ENCODE results near the gene MYADML2. TPM values are rescaled to one million over a fixed set of nuclear protein-coding genes. Genes with fewer than 3 reads are reported as not detected.

MYADML2 gene
- not detected in 2 replicates for total RNA-seq

DNA sequence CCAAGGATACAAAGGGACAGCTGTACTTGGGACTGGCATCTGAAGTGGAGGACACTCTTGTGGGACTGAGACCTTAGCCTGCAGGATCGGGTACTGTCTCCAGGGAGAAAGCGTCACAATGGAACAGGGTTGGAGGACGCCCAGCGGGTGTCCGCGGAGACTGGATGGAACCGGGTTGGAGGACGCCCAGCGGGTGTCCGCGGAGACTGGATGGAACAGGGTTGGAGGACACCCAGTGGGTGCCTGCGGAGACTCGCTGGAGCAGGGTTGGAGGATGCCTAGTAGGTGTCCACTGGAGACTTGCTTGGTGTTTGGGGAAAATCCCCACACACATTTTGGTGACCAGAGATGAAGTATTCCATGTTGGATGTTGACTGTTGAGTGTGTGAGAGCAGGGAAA, at the start of gene MYADML2:
MYADML2 (minus strand) TSS at position 45 of the 400 bp plus-strand sequence. CDS start 5,492 bp downstream, outside the sequence.

DNA sequence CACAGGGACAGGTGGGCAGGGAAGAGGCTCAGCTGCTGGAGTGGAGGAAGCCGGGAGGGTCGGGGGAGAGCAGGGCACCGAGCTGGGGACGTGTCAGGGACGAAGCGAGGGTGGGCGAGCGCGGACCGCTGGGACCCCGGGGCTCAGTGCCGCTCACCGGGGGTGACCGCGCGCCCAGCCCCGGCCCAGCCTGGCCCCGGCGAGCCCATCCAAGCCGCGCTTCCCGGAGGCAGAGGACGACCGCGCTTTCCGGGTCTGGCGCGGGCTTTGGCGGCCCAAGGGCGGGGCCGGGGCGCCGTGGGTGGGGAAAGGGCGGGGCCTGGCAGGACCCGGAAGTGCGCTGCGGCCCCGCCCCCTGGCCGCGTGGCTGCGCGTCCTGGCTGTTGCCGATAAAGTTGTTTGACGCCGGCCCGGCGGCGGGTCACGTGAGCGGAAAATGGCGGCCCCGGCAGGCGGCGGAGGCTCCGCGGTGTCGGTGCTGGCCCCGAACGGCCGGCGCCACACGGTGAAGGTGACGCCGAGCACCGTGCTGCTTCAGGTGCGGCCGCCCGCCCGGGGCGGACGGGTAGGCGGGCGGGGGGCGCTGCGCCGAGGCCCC, 30.3 kb upstream of the MYADML2 start, which contains the start of gene ASPSCR1:
ASPSCR1 (plus strand) TSS at position 419 of the 598 bp plus-strand sequence; CDS start at position 437, 18 bp downstream.

DNA sequence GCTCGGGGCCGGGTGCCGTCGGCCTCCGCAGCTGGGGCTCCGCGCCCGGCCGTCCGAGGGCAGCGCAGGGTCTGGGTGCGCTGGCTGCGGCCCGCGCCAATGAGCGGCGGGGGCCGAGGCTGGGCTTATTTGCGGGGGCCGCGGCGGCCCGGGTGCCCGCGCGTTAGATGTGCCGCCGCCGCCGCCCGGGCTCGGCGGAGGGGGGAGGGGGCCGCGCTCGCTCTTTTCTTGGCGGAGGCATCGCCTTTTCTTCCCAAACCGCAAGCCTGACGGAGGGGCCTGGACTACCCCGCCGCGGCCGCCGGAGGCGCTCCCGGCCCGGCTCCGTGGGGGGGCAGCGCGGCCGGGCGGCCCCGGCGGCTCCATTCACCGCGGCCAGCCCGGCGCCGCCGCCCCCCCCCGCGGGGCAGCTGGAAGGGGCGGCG, 14.1 kb upstream of the MYADML2 start, which contains the start of gene NOTUM:
NOTUM (minus strand) TSS at position 101 of the 425 bp plus-strand sequence. CDS start 278 bp downstream, outside the sequence.

GRCh38 chr17:81927653-81928543, 19.1 kb downstream of the MYADML2 start, which contains the start of gene MAFG:
Gene MAFG (minus strand): TSS chr17:81927735. CDS start chr17:81923185, 4,550 bp downstream.

DNA sequence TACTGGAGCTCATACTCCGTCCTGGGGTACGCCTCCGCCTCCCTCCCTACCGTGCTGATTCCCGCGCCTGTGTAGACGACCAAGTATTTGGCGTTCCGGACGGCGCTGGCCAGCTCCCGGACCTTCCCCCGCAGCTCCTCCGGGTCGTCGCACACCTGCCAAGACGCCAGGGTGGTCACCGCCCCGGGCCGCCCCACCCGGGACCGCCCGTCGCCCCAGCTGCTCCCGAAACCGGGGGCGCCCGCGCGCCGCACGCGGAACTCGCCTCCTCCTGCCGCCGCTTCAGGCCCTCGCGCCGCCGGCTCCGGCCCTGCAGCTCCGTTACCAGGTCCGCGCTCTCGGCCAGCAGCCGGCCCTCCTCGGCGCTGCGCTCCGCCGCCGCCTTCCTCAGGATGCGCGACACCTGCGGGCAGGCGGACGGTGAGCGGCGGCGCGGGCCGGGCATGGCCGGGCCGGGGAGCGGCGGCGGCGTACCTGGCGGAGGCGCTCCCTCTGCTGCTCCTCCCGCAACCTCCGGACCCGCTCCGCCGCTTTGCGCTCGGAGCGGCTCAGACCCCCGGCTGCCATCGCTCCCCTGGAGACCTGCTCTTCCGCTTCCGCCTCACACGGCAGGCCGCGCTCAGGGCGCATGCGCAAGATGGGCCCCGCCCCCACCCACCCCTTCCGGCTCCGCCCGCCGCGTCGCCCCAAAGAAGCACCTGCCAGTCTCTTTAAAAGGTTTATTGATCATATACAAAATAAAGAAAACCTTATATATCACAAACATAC, 29.3 kb downstream of the MYADML2 start, which contains the start of gene SIRT7:
SIRT7 (minus strand) TSS at position 612 of the 768 bp plus-strand sequence; CDS start at position 567, 45 bp downstream.

GRCh38 chr17:81911277-81911961, 35.6 kb downstream of the MYADML2 start, which contains the start of gene PCYT2:
Gene PCYT2 (minus strand): TSS chr17:81911399. CDS start chr17:81911355, 44 bp downstream.

GRCh38 chr17:81902023-81902652, 44.9 kb downstream of the MYADML2 start, which contains the start of gene NPB:
Gene NPB (plus strand): TSS chr17:81902238. CDS start chr17:81902278, 40 bp downstream.

Other genes with a start within 250 kb of the MYADML2 start
- 123 and 155 TPM in 2 replicates for gene MRPL12, start 243.9 kb downstream of the MYADML2 start, total RNA-seq
- gene SLC25A10, start 234.9 kb downstream of the MYADML2 start, total RNA-seq = 32.7 and 38.0 TPM in 2 replicates
- gene GCGR, start 143.1 kb downstream of the MYADML2 start, total RNA-seq = not detected in 2 replicates
- gene MCRIP1, start 113.9 kb downstream of the MYADML2 start, total RNA-seq = 131 and 139 TPM in 2 replicates
- not detected in 2 replicates for gene PPP1R27, start 112.2 kb downstream of the MYADML2 start, total RNA-seq
- 1,092 and 1,218 TPM in 2 replicates for gene P4HB, start 86.7 kb downstream of the MYADML2 start, total RNA-seq
- gene ARHGDIA, start 75.9 kb downstream of the MYADML2 start, total RNA-seq = 498 and 540 TPM in 2 replicates
- 243 and 244 TPM in 2 replicates for gene ALYREF, start 55.6 kb downstream of the MYADML2 start, total RNA-seq
- gene ANAPC11, start 55.5 kb downstream of the MYADML2 start, total RNA-seq = 306 and 308 TPM in 2 replicates
- 1.3 TPM in 2 replicates for gene NPB, start 45.0 kb downstream of the MYADML2 start, total RNA-seq
- gene PCYT2, start 35.8 kb downstream of the MYADML2 start, total RNA-seq = 138 and 142 TPM in 2 replicates
- gene SIRT7, start 29.1 kb downstream of the MYADML2 start, total RNA-seq = 14.0 and 15.0 TPM in 2 replicates
- 6.5 and 6.6 TPM in 2 replicates for gene MAFG, start 19.5 kb downstream of the MYADML2 start, total RNA-seq
- 151 and 163 TPM in 2 replicates for gene PYCR1, start 9.9 kb downstream of the MYADML2 start, total RNA-seq
- gene NOTUM, start 14.0 kb upstream of the MYADML2 start, total RNA-seq = not detected in 2 replicates
- gene ASPSCR1, start 30.4 kb upstream of the MYADML2 start, total RNA-seq = 17.7 and 21.0 TPM in 2 replicates
- 135 and 149 TPM in 2 replicates for gene CENPX, start 75.6 kb upstream of the MYADML2 start, total RNA-seq
- gene LRRC45, start 76.1 kb upstream of the MYADML2 start, total RNA-seq = 21.6 and 26.6 TPM in 2 replicates
- gene RAC3, start 84.4 kb upstream of the MYADML2 start, total RNA-seq = 65.2 and 69.6 TPM in 2 replicates
- 155 and 162 TPM in 2 replicates for gene DCXR, start 90.5 kb upstream of the MYADML2 start, total RNA-seq
- gene RFNG, start 104.6 kb upstream of the MYADML2 start, total RNA-seq = 42.0 and 45.8 TPM in 2 replicates
- gene GPS1, start 104.7 kb upstream of the MYADML2 start, total RNA-seq = 174 and 180 TPM in 2 replicates
- gene DUS1L, start 118.6 kb upstream of the MYADML2 start, total RNA-seq = 58.7 and 59.5 TPM in 2 replicates
- gene FASN, start 151.0 kb upstream of the MYADML2 start, total RNA-seq = 625 and 631 TPM in 2 replicates

Measured in bronchus fibroblast of lung (primary cell).